SJCRH30 (cell line): ENCODE results near the gene DNAJC18. TPM values are rescaled to one million over a fixed set of nuclear protein-coding genes. Genes with fewer than 3 reads are reported as not detected.
"Not testable (repeated sequence)": the region's sequence is repeated elsewhere in the genome, so short reads cannot be mapped to it uniquely, and the experiment has no call there.

Experiments
- DNase-seq, 2 experiments: peaks; one replicate each; pipeline ENCODE4 v3.0.0-alpha.2; 2015 to 2020
- H3K27ac ChIP-seq: fragments of 250-450 bp; sonication (Bioruptor Pico); 2 replicates; pipeline ENCODE4 v1.5.1; 2020; ENCODE audit warnings: mild to moderate bottlenecking, moderate library complexity
- H3K27me3 ChIP-seq: fragments of 250-450 bp; sonication (Bioruptor Pico); 2 replicates; pipeline ENCODE4 v1.5.1; 2020; ENCODE audit warnings: mild to moderate bottlenecking, moderate library complexity
- H3K36me3 ChIP-seq: fragments of 250-450 bp; sonication (Bioruptor Pico); 2 replicates; pipeline ENCODE4 v1.5.1; 2020; ENCODE audit warnings: mild to moderate bottlenecking, moderate library complexity
- H3K4me1 ChIP-seq: fragments of 250-450 bp; sonication (Bioruptor Pico); 2 replicates; pipeline ENCODE4 v1.5.1; 2020; ENCODE audit warnings: mild to moderate bottlenecking, moderate library complexity
- H3K4me3 ChIP-seq: fragments of 250-450 bp; sonication (Bioruptor Pico); 2 replicates; pipeline ENCODE4 v1.5.1; 2020; ENCODE audit warnings: mild to moderate bottlenecking, moderate library complexity
- H3K9me3 ChIP-seq: fragments of 250-450 bp; sonication (Bioruptor Pico); replicated peaks from 2 replicates; pipeline ENCODE4 v1.5.1; 2020; ENCODE audit warnings: mild to moderate bottlenecking, moderate library complexity
- total RNA-seq: library from RNA; depleted of rRNA; stranded (reverse); fragments of >200 nt; shearing (Covaris generic); gene quantifications from 2 replicates; pipeline ENCODE4 v1.2.3, GENCODE V29; 2014

The DNAJC18 gene
- total RNA-seq, 1 experiment from 2014 or later = 19.8 TPM

- DNase-seq = no peak
- H3K27ac ChIP-seq = no peak overlapping the region
- H3K36me3 ChIP-seq = no peaks in the 10 kb centered on the region
- no peak overlapping the region for H3K4me3 ChIP-seq
- H3K27me3 ChIP-seq = no peaks in the 10 kb centered on the region
- peaks cover 1% of the 10 kb centered on the region; the same call in 1 of the 2 replicates for H3K4me1 ChIP-seq
- no peaks in the 10 kb centered on the region for H3K9me3 ChIP-seq
Measured at GRCh38 chr5:139453683-139454567, 14.6 kb upstream of the DNAJC18 start.

DNA sequence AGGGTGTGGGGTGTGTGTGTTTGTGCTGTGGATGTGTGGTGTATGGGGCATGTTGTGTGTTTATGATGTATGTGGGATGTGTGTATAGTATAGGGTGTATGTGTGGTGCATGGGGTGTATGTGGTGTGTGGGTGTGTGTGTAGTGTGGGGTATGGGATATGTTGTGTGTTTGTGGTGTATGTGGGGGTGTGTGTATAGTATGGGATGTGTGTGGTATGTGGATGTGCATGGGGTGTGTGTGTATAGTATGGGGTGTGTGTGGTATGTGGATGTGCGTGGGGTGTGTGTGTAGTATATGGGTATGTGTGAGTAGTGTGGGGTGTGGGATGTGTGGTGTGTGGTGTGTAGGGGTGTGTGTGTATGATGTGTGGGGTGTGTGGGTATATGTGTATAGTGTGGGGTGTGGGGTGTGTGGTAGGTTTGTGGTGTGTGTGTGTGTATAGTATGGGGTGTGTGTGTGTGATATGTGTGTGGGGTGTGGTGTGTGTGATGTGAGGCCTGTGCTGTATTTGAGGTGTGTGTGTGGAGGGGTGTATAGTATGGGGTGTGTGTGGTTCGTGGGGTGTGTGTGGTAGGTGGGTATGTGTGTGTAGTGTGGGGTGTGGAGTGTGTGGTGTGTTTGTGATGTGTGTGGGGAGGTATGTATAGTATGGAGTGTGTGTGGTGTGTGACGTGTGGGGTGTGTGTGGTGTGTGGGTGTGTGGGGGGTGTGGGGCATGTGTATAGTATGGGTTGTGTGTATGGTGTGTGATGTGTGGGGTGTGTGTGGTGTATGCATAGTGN lies 12.7 kb upstream of the DNAJC18 start:
- Histone ChIP-seq H3K4me3 (no peak overlapping the region), H3K4me1 (0 out of 2 replicates have a peak, but pooled peaks cover 3% of the 10 kb centered on the region), H3K27ac (no peak overlapping the region), H3K27me3 (no peaks in the 10 kb centered on the region), H3K36me3 (no peaks in the 10 kb centered on the region), H3K9me3 (no peaks in the 10 kb centered on the region)
- DNase-seq = no peak

DNA sequence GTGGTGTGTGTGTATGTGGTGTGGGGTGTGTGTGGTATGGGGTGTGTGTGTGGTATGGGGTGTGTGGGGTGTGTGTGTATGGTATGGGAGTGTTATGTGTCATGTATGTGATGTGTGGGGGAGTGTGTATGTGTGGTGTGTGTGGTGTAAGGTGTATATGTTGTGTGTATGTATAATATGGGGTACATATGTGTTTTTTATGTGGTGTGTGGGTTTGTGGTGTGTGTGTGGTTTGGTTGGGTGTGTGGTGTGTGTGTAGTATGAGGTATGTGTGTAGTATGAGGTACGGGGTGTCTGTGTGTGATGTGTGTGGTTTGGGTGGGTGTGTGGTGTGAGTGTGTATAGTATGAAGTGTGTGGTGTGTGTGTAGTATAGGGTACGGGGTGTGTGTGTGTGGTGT lies 11.9 kb upstream of the DNAJC18 start:
- Histone ChIP-seq H3K4me1 (0 out of 2 replicates have a peak, but pooled peaks cover 3% of the 10 kb centered on the region), H3K9me3 (no peaks in the 10 kb centered on the region), H3K27me3 (no peaks in the 10 kb centered on the region), H3K27ac (no peak overlapping the region), H3K36me3 (no peaks in the 10 kb centered on the region), H3K4me3 (no peak overlapping the region)
- DNase-seq = no peak

GRCh38 chr5:139446956-139447779 lies 7.8 kb upstream of the DNAJC18 start:
- Histone ChIP-seq H3K36me3 (no peaks in the 10 kb centered on the region), H3K4me3 (no peak overlapping the region), H3K27ac (no peak overlapping the region), H3K4me1 (peaks cover 35% of the 10 kb centered on the region), H3K9me3 (no peaks in the 10 kb centered on the region), H3K27me3 (no peaks in the 10 kb centered on the region)
- no peak for DNase-seq

DNA sequence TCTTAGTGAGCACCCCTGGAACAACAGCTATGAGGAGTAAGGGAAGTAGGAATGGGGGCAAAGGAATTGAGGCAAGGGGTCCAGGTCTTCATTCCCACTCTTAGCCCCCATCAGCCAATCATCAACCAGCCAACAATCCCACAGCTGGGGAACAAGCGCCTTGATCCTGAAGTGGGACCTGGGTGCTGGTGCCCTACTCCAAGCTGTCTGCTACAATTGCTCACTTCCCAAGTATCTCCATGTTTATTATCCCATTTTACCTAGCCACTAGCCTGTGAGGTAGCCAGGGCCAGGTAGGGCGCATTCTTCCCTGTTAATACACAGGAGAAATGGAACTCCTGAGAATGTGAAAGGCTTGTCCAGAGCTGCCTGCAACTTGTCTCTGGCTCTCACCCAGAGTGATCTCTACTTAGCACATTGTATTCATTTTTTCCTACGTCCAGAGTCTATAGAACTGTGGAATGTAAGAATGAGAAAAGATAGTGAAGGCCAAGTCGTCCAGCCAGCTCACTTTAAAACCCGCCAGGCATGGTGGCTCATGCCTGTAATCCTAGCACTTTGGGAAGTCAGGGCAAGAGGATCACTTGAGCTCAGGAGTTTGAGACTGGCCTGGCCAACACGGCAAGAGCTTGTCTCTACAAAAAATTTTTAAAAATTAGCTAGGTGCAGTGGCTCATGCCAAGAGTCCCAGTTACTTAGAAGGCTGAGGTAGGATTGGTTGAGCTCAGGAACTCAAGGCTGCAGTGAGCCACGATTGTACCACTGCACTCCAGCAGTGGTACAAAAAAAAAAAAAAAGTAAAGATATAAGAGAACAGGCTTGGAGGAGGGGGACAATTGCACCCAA lies 6.2 kb upstream of the DNAJC18 start:
- Histone ChIP-seq H3K4me1 (peaks cover 35% of the 10 kb centered on the region), H3K9me3 (no peaks in the 10 kb centered on the region), H3K27ac (no peak overlapping the region), H3K27me3 (no peaks in the 10 kb centered on the region), H3K36me3 (no peaks in the 10 kb centered on the region), H3K4me3 (no peak overlapping the region)
- no peak for DNase-seq

DNA sequence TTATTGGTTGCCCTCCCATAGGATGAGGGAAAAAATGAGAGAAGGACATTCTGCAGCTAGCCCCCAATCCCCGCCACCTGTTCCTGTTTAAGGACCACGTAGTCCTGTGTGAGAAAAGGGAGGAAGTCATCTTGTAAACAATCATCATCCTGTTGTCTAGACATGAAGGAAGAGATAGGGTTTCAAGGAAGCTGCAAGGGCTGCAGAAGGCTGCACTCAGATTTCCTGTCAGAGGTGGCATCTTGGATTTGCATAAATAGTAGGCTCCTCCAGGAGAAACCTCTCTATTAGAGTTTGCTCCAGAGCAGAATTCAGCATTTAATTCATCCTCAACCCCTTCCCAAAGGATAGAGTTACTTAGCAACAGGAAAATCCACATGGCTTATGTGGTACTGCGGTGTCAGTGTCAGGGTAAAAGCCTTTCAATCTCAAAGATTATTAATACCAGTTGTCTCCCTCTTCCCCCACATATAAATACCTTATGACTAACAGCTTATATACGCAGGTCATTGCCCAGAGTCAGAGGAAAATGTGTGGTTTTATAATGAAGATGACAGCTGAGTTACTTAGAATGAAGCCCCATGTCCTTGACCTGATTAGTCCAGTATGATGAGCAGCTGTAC lies 4.6 kb upstream of the DNAJC18 start:
- peak overlapping the region; percentile 68 for H3K27ac ChIP-seq
- no peaks in the 10 kb centered on the region for H3K27me3 ChIP-seq
- DNase-seq = peak; percentile 80 to 87

DNA sequence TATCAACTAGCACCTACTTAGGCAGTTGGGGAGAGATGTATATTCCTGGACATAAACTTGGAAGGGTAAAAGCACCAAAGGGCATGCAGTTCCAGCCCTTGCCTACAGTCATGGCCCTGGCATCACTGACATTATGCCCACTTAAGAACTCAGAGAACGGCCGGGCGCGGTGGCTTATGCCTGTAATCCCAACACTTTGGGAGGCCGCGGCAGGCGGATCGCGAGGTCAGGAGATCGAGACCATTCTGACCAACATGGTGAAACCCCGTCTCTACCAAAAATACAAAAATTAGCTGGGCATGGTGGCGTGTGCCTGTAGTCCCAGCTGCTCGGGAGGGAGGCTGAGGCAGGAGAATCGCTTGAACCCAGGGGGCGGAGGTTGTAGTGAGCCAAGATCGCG lies 1.1 kb upstream of the DNAJC18 start:
- DNase-seq, H3K27ac ChIP-seq, H3K27me3 ChIP-seq, H3K4me3 ChIP-seq, H3K36me3 ChIP-seq, H3K9me3 ChIP-seq: not testable (repeated sequence)
- peaks cover 39% of the 10 kb centered on the region for H3K4me1 ChIP-seq

More for the DNA sequence above, 4.6 kb upstream of the DNAJC18 start:
- H3K4me1 ChIP-seq = peaks cover 41% of the 10 kb centered on the region
- no peaks in the 10 kb centered on the region for H3K36me3 ChIP-seq
- no peak overlapping the region for H3K4me3 ChIP-seq
- H3K9me3 ChIP-seq = no peaks in the 10 kb centered on the region

DNA sequence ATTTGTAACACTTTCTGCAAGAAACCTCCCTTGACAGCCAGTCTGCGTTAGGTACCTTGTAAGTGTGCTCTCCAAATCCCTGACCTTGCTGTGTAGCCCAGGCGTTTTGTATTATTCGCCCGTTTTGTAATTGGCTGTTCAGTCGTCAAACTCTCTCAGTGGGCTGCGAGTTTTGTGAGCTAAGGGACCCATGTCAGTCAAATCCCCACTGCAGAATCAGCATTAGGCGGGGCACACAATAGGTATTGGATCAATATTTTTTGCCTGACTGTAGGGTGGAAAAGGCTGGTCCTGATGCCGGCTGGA lies 665 bp downstream of the DNAJC18 start:
- Histone ChIP-seq H3K4me1 (peaks cover 22% of the 10 kb centered on the region), H3K4me3 (peak overlapping the region; percentile 82), H3K36me3 (peaks cover 3% of the 10 kb centered on the region), H3K27ac (no peak overlapping the region; the same call in 1 of the 2 replicates), H3K9me3 (no peaks in the 10 kb centered on the region), H3K27me3 (no peaks in the 10 kb centered on the region)
- no peak for DNase-seq

GRCh38 chr5:139435676-139436075 lies 3.6 kb downstream of the DNAJC18 start:
- Histone ChIP-seq H3K27ac (no peak overlapping the region), H3K4me3 (no peak overlapping the region), H3K9me3 (no peaks in the 10 kb centered on the region), H3K36me3 (peaks cover 3% of the 10 kb centered on the region), H3K4me1 (peaks cover 11% of the 10 kb centered on the region; the same call in 1 of the 2 replicates), H3K27me3 (no peaks in the 10 kb centered on the region)
- DNase-seq = no peak

GRCh38 chr5:139431706-139432105 lies 7.6 kb downstream of the DNAJC18 start:
- H3K27me3 ChIP-seq = no peaks in the 10 kb centered on the region
- peaks cover 4% of the 10 kb centered on the region; the same call in 1 of the 2 replicates for H3K4me1 ChIP-seq
- no peak for DNase-seq
- H3K36me3 ChIP-seq = peaks cover 12% of the 10 kb centered on the region
- no peaks in the 10 kb centered on the region for H3K9me3 ChIP-seq
- H3K27ac ChIP-seq = no peak overlapping the region
- no peak overlapping the region for H3K4me3 ChIP-seq

DNA sequence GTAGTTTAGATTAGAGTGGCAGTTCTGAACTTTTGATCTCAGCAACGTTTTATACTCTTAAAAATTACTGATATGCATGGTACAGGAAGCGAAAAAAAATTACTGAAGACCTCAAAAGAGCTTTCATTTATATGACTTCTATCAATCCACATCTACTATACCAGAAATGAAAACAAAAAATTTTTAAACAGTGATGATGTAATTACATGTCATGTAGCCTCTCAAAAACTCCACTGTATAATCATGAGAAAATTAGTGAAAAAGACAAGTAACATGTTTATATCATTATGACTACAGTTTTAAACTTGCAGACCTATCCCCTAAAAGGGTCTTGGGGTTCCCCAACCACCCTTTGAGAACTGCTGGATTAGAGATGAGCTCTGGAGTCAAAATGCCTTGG lies 9.3 kb downstream of the DNAJC18 start:
- Histone ChIP-seq H3K27me3 (no peaks in the 10 kb centered on the region), H3K27ac (no peak overlapping the region), H3K4me1 (peaks cover 14% of the 10 kb centered on the region), H3K4me3 (no peak overlapping the region), H3K9me3 (no peaks in the 10 kb centered on the region), H3K36me3 (peaks cover 20% of the 10 kb centered on the region)
- no peak for DNase-seq

DNA sequence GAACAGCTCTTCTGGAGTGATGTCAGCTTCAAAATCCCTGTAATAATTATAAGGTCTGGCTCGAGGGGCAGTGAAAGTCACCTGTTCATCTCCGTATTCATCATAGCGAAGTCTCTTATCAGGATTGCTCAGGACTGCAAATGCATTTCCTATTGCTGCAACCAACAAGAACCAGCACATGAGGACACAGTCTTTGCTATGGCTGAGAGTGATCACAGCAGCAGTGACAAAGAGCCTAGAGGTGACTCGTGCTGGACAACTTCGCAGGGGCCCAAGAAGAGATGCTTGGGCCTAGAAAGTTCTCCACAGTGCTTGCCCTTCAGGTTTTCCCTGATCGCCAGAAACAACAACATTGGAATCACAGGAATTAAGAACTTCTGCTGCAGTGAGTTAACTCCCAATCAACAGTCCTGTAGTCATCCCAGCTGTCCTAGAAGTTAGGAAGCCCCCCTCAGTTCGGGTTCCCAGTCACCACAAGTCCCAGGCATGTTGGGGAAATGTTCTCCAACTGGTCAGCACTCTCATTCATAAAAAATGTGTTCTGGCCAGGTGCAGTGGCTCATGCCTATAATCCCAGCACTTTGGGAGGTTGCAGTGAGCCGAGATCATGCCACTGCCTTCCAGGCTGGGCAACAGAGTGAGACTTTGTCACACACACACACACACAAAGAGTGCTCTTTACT lies 13.0 kb downstream of the DNAJC18 start:
- Histone ChIP-seq H3K9me3 (no peaks in the 10 kb centered on the region; the same call in 1 of the 2 replicates), H3K4me1 (peaks cover 17% of the 10 kb centered on the region), H3K4me3 (no peak overlapping the region), H3K27ac (peak overlapping the region; percentile 45), H3K36me3 (peaks cover 19% of the 10 kb centered on the region), H3K27me3 (no peaks in the 10 kb centered on the region)
- DNase-seq = peak; percentile 67 to 69

DNA sequence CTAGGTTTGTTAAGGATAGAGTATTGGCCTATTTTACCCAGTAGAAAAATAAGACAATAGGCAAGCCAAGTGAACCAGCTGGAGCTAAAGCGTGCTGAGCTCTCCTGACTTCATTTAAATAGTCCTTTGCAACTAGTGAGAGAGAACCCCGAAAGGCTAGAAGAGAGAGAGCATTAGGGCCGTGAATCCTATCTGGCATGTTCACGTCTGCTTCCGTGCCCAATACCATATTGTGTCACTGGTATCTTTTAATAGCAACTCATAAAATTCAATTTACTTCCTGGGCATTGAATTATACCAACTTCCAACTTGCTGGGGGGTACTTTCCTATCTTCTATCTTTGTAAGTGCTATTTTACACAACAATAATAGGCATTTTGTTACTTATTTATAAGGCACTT lies 13.8 kb downstream of the DNAJC18 start:
- H3K27ac ChIP-seq = peak overlapping the region; percentile 45
- no peak for DNase-seq
- H3K4me3 ChIP-seq = no peak overlapping the region

More for the DNA sequence above, 13.8 kb downstream of the DNAJC18 start:
- Histone ChIP-seq H3K27me3 (no peaks in the 10 kb centered on the region), H3K4me1 (peaks cover 17% of the 10 kb centered on the region), H3K9me3 (no peaks in the 10 kb centered on the region; the same call in 1 of the 2 replicates), H3K36me3 (peaks cover 19% of the 10 kb centered on the region)
